AG08396 (cell line): ENCODE results near the gene AVP.
A peak's percentile ranks its signal among the peaks of the same experiment; 100 is the strongest.
"Not testable (repeated sequence)": the region's sequence is repeated elsewhere in the genome, so short reads cannot be mapped to it uniquely, and the experiment has no call there.

ENCODE experiments used
- DNase-seq: peaks from one replicate; pipeline ENCODE4 v3.0.0; 2012; ENCODE audit warnings: low spot score, mixed read lengths

Gene AVP

GRCh38 chr20:3082955-3083952 is 1.3 kb downstream of the AVP start:
- DNase-seq, result no peak

DNA sequence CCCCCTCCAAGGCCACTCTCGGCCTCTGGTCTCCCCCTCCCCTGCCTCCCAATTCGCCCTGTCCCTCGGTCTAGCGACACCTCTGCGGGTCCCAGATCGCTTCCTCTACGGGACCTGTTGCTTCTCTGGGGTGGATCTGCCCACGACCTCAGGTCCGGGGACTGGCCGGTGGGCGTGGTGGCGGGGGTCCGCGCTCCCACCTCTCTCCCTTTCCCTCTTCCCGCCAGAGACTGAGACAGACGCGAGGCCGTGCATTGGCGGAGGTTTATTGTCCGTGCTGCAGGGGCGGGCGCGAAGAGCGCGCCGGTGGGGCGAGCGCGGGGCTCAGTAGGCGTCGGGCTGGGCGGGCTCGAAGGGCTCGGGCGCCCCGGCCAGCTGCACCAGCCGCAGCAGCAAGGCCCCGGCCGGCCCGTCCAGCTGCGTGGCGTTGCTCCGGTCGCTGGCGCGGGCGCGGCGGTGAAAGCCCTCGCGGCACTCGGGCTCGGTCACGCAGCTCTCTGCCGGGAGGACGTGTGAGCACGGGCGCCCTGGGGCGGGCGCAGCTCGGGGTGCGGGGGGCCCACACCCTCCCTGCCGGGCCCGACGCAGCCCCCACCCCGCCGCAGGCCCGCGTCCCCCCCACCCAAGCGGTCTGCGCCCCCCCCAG is 2.1 kb downstream of the AVP start:
- peak; percentile 64 for DNase-seq

GRCh38 chr20:3081641-3082040 is 2.9 kb downstream of the AVP start:
- DNase-seq, result no peak

- DNase-seq, result peak; percentile 92
Measured at GRCh38 chr20:3080939-3081388, 3.6 kb downstream of the AVP start.

GRCh38 chr20:3077618-3078134 is 6.8 kb downstream of the AVP start:
- no peak for DNase-seq

GRCh38 chr20:3075315-3075714 is 9.2 kb downstream of the AVP start:
- DNase-seq, result not testable (repeated sequence)

DNA sequence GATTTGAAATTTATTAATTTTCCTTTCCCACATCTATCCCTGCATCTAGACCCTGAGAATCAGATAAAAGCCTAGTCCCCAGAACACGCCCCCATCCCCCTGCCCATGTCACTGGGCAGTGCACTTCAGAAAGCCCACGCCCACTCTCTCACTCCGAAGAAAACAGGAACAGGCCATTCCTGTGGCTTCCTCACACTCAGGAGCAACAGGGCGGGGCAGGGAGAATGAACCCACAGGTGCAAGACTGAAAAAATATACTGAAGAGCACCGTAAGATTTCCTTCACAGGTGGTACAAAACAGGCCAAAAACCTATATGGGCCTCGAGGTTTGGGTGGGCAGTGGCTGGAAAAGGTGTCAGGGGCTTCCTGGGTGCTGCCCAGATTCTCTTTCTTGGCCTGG is 9.7 kb downstream of the AVP start:
- DNase-seq, result no peak

DNA sequence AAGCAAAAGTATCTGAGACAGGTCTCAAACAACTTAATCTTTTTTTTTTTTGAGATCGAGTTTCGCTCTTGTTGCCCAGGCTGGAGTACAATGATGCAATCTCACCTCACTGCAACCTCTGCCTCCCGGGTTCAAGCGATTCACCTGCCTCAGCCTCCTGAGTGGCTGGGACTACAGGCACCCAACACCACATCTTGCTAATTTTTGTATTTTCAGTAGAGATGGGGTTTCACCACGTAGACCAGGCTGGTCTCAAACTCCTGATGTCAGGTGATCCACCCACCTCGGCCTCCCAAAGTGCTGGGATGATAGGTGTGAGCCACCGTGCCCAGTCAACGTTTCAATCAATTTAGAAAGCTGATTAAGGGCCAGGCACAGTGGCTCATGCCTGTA is 11.3 kb downstream of the AVP start:
- not testable (repeated sequence) for DNase-seq

DNA sequence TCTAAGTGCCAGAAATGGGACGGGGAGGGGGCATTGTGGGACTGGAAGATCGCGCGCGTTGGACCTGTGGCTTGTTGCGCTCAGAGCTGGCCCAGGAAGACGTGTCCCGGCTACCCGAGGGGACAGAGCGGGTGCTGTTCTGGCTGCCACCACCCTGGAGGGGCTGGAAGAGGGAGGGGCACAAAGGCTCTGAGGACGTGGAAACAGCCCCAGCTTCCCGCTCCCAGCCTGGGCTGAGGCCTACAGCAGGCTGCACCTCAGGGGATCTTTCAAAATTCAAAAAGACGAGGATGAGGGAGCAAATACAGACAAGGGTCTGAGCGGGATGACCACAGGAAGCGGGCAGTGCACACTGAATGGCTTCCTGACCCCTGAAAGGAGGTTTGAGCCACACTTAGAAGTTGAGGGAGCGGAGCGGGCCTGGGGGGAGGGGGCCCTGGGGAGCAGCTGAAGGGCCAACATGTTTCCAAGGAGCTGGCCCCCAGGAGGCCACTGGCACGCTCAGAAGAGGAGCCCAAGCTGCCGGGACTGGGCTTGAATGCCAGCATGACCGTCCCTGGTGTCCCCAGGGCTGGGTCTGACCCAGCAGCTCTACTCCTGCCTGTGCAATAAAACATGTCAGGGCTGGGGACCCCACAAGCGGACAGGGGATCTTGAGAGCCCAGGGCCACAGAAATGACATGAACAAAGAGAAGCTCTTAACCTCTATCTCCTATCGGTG is 11.8 kb downstream of the AVP start:
- DNase-seq, result no peak

GRCh38 chr20:3071610-3072529 is 12.7 kb downstream of the AVP start, which contains the start of gene OXT:
Gene OXT, plus strand, starts transcription at chr20:3071620. Its CDS starts 36 bp downstream, at chr20:3071656.
- DNase-seq, result no peak

DNA sequence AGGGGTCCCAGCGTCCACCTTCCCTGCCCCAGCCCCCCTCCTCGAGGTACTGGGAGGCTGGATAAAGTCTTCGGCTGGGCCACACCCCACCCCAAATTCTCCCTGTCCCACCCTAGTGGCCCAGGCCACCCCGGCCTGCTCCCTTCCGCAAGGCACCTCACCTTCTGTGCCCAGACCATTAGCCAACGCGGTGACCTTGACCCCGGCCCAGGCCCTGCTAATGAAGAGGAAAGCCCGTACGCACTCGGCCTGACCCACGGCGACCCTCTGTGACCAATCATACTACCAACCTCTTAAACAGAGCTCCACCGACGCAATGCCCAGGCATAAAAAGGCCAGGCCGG is 13.3 kb downstream of the AVP start:
- no peak for DNase-seq

DNA sequence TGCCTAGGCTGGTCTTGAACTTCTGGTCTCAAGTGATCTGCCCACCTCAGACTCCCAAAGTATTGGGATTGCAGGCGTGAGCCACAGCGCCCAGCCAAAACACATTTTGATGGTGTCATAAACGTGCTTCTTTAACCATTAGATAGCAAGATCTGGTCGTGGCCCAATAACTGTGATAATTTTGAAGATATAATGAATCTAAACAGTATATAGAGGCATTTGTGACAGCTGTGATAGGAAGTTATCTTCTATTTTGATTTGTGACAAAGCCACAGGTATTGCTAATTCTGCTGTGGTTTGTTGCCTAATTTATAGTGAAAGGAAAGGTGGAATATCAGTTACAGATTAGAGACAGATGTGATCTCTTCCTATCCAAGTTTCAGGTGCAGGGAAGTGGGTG is 13.8 kb downstream of the AVP start:
- DNase-seq, result no peak

- DNase-seq, result peak; percentile 60
Measured at GRCh38 chr20:3068986-3069900, 15.3 kb downstream of the AVP start.

DNA sequence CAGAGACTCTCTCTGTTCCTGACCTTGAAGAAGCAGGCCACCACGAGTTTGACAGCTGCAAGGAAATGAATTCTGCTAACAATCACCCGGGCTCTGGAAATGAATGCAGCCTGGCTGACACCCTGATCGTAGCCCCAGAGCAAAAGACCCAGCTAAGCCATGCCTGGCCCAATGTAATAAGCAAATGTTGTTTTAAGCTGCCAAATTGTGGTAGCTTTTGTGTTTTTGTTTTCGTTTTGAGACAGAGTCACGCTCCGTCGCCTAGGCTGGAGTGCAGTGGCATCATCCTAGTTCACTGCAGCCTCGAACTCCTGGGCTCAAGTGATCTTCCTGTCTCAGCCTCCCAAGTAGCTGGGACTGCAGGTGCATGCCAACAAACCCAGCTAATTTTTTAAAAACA is 16.4 kb downstream of the AVP start:
- no peak for DNase-seq

GRCh38 chr20:3067139-3068014 is 17.1 kb downstream of the AVP start:
- no peak for DNase-seq

GRCh38 chr20:3064119-3064518 is 20.4 kb downstream of the AVP start:
- not testable (repeated sequence) for DNase-seq

- DNase-seq, result no peak
Measured at GRCh38 chr20:3059489-3059888, 25.0 kb downstream of the AVP start.

- no peak for DNase-seq
Measured at GRCh38 chr20:3051385-3052019, 33.0 kb downstream of the AVP start.
